Measurements from ENCODE around the gene IGF2.

GRCh38 chr11:2120359-2121100, 18.7 kb downstream of the IGF2 start:
- TF ChIP-seq CTCF (IDR thresholded peaks at IDR 0.05; ENCODE audit: extremely low read depth in 1 of 2, insufficient read depth in 1 of 2, low read depth in 1 of 2, low read length in 2 of 2) (no peak), POLR2AphosphoS5 (IDR thresholded peaks at IDR 0.05; ENCODE audit: insufficient read depth, low read depth, low read length) (no peak)
